Measurements from ENCODE around the gene NAT10. TPM values are rescaled to one million over a fixed set of nuclear protein-coding genes. Genes with fewer than 3 reads are reported as not detected.

The NAT10 gene
- total and polyA plus RNA-seq, 9 donors = 21.5 to 39.0 (median 32.3) TPM

GRCh38 chr11:34184505-34185015 lies 79.1 kb downstream of the NAT10 start:
- peaks cover 19% of the 10 kb centered on the region for H3K4me1 ChIP-seq (ENCODE audit: control insufficient read depth, insufficient read depth, low read length)

DNA sequence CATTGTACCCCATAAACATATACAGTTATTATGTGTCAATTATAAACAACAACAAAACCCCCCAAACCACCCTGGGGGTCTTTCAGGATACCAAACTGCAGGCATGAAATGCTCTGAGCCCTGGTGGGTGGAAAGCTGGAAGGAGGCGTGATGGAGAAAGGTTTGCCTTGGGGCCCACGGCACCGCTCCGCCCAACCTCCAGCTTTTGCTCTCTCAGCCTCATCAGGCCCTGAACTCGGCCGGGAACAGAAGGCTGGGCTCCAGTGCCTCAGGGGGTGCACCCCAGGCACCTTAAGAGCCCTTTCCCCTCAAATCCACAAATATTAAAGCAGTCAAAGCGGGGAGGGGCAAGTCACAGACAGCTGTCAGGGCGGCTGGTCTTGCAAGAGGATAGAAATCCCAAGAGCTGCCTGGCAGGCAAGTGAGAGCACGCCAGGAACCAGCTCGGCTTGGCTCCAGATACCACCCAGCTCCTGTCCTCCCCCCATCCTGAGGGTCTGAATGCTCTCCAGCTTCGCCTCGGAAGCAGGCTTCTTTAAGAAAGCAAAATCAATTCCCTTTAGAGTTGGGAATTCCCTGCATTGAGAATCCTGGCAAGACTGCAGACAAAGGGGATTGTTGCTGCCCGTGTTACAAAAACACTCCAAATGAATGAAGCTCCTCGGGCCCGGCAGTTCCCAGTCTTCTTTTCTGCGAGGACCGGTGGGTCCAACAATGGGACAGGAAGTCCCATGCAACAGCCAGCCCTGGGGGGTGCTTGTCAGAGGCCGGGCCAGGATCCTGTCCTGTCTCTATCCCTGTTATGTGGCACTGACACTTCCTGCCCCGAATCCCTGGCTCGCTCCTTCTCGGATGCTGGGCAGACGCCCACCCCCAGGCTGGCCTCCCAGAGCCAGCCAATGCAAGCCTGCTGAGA lies 80.8 kb downstream of the NAT10 start:
- H3K36me3 ChIP-seq (ENCODE audit: control insufficient read depth, insufficient read depth, low read length) = peaks cover 3% of the 10 kb centered on the region
- no peak for DNase-seq
- H3K4me3 ChIP-seq (ENCODE audit: low read length) = no peak overlapping the region
- H3K9me3 ChIP-seq (replicated peaks; ENCODE audit: control insufficient read depth, low read depth, low read length) = no peaks in the 10 kb centered on the region
- no peak overlapping the region for H3K27ac ChIP-seq (ENCODE audit: low read length)
- H3K27me3 ChIP-seq (ENCODE audit: control insufficient read depth, insufficient read depth, low read length) = peaks cover 3% of the 10 kb centered on the region
- 34% methylated on average over 20 of the region's 22 CpGs for WGBS (ENCODE audit: insufficient coverage)
- peaks cover 19% of the 10 kb centered on the region for H3K4me1 ChIP-seq (ENCODE audit: control insufficient read depth, insufficient read depth, low read length)

More at GRCh38 chr11:34184505-34185015, 79.1 kb downstream of the NAT10 start:
- Histone ChIP-seq H3K9me3 (replicated peaks; ENCODE audit: control insufficient read depth, low read depth, low read length) (no peaks in the 10 kb centered on the region), H3K27me3 (ENCODE audit: control insufficient read depth, insufficient read depth, low read length) (peaks cover 3% of the 10 kb centered on the region), H3K36me3 (ENCODE audit: control insufficient read depth, insufficient read depth, low read length) (peaks cover 3% of the 10 kb centered on the region), H3K27ac (ENCODE audit: low read length) (no peak overlapping the region), H3K4me3 (ENCODE audit: low read length) (no peak overlapping the region)
- no peak for DNase-seq
- WGBS (ENCODE audit: insufficient coverage) = 77% methylated on average over 9 of the region's 14 CpGs

DNA sequence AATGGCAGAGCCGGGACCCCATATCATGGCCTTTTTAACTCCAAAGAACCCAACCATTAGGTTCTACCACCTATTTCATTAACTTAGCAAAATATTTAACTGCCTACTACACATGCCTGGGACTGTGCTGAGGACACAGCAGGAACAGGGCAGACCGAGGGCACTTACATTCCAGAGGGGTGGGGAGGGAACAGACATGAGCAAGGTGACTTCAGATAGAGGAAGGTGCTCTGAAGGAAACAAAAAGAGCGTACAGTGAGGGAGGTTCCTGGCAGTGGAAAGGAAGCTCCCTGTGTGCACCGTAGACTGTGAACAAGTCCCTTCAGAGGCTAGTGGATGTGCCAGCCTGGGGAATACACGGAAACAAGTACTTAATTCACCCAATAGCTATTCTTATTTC lies 82.8 kb downstream of the NAT10 start:
- 63% methylated on average over 2 of the region's 5 CpGs for WGBS (ENCODE audit: insufficient coverage)

DNA sequence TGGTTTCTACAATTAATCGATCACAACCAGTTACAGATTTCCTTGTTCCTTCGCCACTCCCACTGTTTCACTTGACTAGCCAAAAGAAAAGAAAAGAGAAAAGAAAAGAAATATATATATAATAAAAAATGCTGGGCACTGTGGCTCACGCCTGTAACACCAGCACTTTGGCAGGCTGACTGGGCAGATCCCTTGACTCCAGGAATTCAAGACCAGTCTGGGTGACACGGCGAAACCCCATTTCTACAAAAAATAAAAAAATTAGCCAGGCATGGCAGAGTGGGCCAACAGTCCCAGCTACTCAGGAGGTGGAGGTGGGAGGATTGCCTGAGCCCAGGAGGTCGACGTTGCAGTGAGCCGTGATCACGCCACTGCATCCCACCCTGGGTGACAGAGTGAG lies 83.8 kb downstream of the NAT10 start:
- no CpG with 5 or more reads among the region's 9 CpGs for WGBS (ENCODE audit: insufficient coverage)
- Histone ChIP-seq H3K4me3 (ENCODE audit: low read length) (no peak overlapping the region), H3K27ac (ENCODE audit: low read length) (no peak overlapping the region), H3K4me1 (ENCODE audit: control insufficient read depth, insufficient read depth, low read length) (peaks cover 43% of the 10 kb centered on the region), H3K36me3 (ENCODE audit: control insufficient read depth, insufficient read depth, low read length) (peaks cover 3% of the 10 kb centered on the region), H3K27me3 (ENCODE audit: control insufficient read depth, insufficient read depth, low read length) (peaks cover 3% of the 10 kb centered on the region), H3K9me3 (replicated peaks; ENCODE audit: control insufficient read depth, low read depth, low read length) (no peaks in the 10 kb centered on the region)
- no peak for DNase-seq

More for the DNA sequence above, 82.8 kb downstream of the NAT10 start:
- no peak for DNase-seq
- H3K27me3 ChIP-seq (ENCODE audit: control insufficient read depth, insufficient read depth, low read length) = peaks cover 3% of the 10 kb centered on the region
- H3K4me3 ChIP-seq (ENCODE audit: low read length) = no peak overlapping the region
- H3K36me3 ChIP-seq (ENCODE audit: control insufficient read depth, insufficient read depth, low read length) = peaks cover 3% of the 10 kb centered on the region
- peaks cover 33% of the 10 kb centered on the region for H3K4me1 ChIP-seq (ENCODE audit: control insufficient read depth, insufficient read depth, low read length)
- no peaks in the 10 kb centered on the region for H3K9me3 ChIP-seq (replicated peaks; ENCODE audit: control insufficient read depth, low read depth, low read length)
- no peak overlapping the region for H3K27ac ChIP-seq (ENCODE audit: low read length)

DNA sequence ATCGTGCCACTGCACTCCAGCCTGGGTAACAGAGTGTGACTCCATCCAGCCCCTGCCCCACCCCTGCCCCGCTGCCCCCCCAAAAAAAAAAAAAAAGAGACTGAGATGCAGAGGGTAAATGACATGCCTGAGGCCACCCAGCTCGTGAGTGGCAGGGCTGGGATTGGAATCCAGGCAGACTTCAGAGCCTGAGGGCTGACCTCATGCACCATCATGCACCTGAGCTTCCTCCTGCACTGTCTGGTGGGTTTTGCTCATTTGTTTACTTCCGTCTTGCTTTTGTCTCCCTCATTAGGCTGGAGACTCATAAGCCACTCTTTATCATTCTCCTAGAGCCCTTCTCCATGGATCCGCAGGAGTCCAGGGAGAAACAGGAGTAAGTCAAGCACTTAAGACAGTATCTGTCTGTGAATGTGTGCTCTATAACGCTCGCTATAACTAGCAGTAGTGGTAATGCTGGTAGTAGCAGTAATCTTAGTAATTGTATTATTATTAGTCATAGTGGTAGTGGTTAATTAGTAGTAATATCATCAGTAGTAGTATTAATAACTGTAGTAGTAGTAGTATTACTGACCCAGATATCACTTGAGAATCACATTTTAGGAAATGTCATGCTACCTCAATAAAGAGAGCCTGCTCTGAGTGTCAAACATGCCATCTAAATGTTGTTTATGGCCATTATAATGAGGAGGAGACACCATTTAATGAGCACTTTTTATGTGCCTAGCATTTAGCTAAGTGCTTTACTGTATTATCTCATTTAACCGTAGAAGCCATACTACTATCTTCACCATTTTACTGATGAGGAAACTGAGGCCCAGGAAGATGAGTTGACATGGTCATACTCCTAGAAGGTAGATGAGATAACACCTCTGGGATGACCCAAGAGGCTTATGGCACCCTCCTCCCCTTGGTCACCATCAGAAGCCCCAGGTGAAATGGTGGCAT lies 85.0 kb downstream of the NAT10 start:
- Histone ChIP-seq H3K27me3 (ENCODE audit: control insufficient read depth, insufficient read depth, low read length) (peaks cover 3% of the 10 kb centered on the region), H3K9me3 (replicated peaks; ENCODE audit: control insufficient read depth, low read depth, low read length) (no peaks in the 10 kb centered on the region), H3K4me3 (ENCODE audit: low read length) (no peak overlapping the region), H3K27ac (ENCODE audit: low read length) (no peak overlapping the region), H3K4me1 (ENCODE audit: control insufficient read depth, insufficient read depth, low read length) (peaks cover 41% of the 10 kb centered on the region), H3K36me3 (ENCODE audit: control insufficient read depth, insufficient read depth, low read length) (no peaks in the 10 kb centered on the region)
- DNase-seq = no peak
- 90% methylated on average over 1 of the region's 8 CpGs for WGBS (ENCODE audit: insufficient coverage)

DNA sequence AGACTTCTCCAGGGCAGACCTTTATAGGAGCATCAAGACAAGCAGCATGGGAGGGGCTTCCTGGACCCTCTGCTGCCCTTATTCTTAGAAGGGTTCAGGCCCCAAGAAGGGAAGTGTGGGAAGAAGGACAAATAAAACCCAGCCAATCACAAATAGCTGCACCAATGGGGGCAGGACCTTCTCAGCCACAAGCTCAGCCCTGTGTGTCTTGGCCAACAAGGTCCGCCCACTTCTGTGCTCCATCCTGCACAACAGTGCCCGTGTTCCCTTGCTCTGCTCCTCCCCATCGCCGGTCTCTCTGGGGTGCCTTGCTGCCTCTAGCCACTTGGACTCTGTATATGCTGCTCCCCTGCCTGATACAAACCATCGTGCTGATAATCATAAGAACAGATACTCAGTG lies 86.1 kb downstream of the NAT10 start:
- no peaks in the 10 kb centered on the region for H3K36me3 ChIP-seq (ENCODE audit: control insufficient read depth, insufficient read depth, low read length)
- H3K27ac ChIP-seq (ENCODE audit: low read length) = no peak overlapping the region
- no peak overlapping the region for H3K4me3 ChIP-seq (ENCODE audit: low read length)
- peaks cover 3% of the 10 kb centered on the region for H3K27me3 ChIP-seq (ENCODE audit: control insufficient read depth, insufficient read depth, low read length)
- peaks cover 33% of the 10 kb centered on the region for H3K4me1 ChIP-seq (ENCODE audit: control insufficient read depth, insufficient read depth, low read length)
- DNase-seq = no peak
- H3K9me3 ChIP-seq (replicated peaks; ENCODE audit: control insufficient read depth, low read depth, low read length) = no peaks in the 10 kb centered on the region
- WGBS (ENCODE audit: insufficient coverage) = 79% methylated on average over 4 of the region's 5 CpGs

DNA sequence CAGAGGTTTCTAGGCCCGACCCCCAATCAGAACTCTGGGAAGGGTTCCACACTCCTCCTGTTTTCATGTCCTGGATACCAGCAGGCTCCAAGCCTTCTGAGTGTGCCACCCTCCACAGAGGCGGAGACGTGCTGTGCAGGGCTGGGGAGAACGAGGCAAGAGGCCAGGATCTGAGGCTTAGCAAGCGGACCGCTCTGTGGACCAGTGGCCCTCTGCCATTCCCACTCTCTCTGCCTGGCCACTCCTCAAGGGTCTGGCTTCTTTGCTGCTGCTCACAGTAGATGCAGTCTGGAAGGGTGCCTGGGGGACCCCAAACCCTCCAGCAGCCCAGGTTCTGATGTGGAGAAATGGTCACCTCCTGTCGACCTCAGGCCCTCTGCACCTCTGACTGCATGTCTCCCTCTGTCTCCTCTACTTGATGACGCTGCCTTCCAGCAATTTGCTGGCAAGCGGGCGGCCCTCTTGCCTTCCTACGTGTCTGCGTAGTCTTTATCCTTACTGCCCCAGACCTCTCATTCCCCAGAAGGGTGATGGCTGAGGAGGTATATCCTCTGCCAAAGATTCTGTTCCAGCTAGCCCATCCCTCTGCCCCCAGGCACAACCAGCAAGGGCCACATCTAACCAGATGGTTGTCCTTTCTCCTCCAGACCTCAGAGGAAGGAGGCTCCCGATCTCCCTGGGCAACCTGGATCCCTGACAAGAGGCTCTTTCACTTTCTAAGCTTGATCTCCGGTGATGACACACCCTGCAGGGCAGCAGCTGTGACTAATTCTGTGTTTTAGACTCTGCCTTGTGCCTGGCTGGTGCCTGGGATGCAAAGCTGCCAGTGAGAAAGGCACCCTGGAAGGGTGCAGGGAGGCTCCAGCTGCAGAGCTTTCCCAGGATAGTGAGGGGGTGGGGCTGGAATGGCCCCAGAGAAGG lies 87.3 kb downstream of the NAT10 start:
- Histone ChIP-seq H3K27me3 (ENCODE audit: control insufficient read depth, insufficient read depth, low read length) (peaks cover 3% of the 10 kb centered on the region), H3K4me3 (ENCODE audit: low read length) (no peak overlapping the region), H3K9me3 (replicated peaks; ENCODE audit: control insufficient read depth, low read depth, low read length) (no peaks in the 10 kb centered on the region), H3K36me3 (ENCODE audit: control insufficient read depth, insufficient read depth, low read length) (no peaks in the 10 kb centered on the region), H3K4me1 (ENCODE audit: control insufficient read depth, insufficient read depth, low read length) (peaks cover 28% of the 10 kb centered on the region), H3K27ac (ENCODE audit: low read length) (peak overlapping the region; percentile 63)
- WGBS (ENCODE audit: insufficient coverage) = 21% methylated on average over 10 of the region's 14 CpGs
- peak; percentile 78 for DNase-seq

- DNase-seq = no peak
- WGBS (ENCODE audit: insufficient coverage) = 89% methylated on average over 3 of the region's 13 CpGs
- Histone ChIP-seq H3K27ac (ENCODE audit: low read length) (no peak overlapping the region), H3K36me3 (ENCODE audit: control insufficient read depth, insufficient read depth, low read length) (no peaks in the 10 kb centered on the region), H3K9me3 (replicated peaks; ENCODE audit: control insufficient read depth, low read depth, low read length) (no peaks in the 10 kb centered on the region), H3K4me1 (ENCODE audit: control insufficient read depth, insufficient read depth, low read length) (peaks cover 28% of the 10 kb centered on the region), H3K27me3 (ENCODE audit: control insufficient read depth, insufficient read depth, low read length) (no peaks in the 10 kb centered on the region), H3K4me3 (ENCODE audit: low read length) (no peak overlapping the region)
Measured at GRCh38 chr11:34194576-34195335, 89.3 kb downstream of the NAT10 start.

All from muscle of leg (tissue), 11 donors.